Esophagus squamous epithelium (tissue), 5 donors: ENCODE data around the gene MAP3K12. TPM values are rescaled to one million over a fixed set of nuclear protein-coding genes. Genes with fewer than 3 reads are reported as not detected.
A peak's percentile ranks its signal among the peaks of the same experiment; 100 is the strongest.

Experiments used
- DNase-seq: peaks from one replicate; lab custom pipeline; 2025; lab: John Stamatoyannopoulos, UW
- H3K27ac ChIP-seq, 4 donors: fragments of 200-600 bp; sonication (generic); one replicate each; pipeline ENCODE4 v1.5.1; 2016 to 2019; ENCODE audit warnings: mild to moderate bottlenecking in 1 of 4
- H3K27me3 ChIP-seq, 4 donors: fragments of 200-600 bp; sonication (generic); 1 replicate in 3 of 4; 2 replicates in 1 of 4; pipeline versions ENCODE4 v1.5.1 to v1.6.0; 2017 to 2021; ENCODE audit warnings: antibody characterized with exemption in 1 of 4
- H3K36me3 ChIP-seq, 3 donors: fragments of 200-600 bp; sonication (generic); one replicate each; pipeline ENCODE4 v1.5.1; 2016 to 2019
- H3K4me1 ChIP-seq, 3 donors: fragments of 200-600 bp; sonication (generic); one replicate each; pipeline ENCODE4 v1.5.1; 2017 to 2019
- H3K4me3 ChIP-seq, 4 donors: fragments of 200-600 bp; sonication (generic); 1 replicate in 3 of 4; 2 replicates in 1 of 4; pipeline ENCODE4 v1.5.1; 2016 to 2019; ENCODE audit warnings: mild to moderate bottlenecking in 2 of 4, moderate library complexity in 1 of 4
- H3K9me3 ChIP-seq, 3 donors: fragments of 200-600 bp; sonication (generic); one replicate each; pipeline ENCODE4 v1.5.1; 2016 to 2019
- CTCF ChIP-seq, 6 experiments: fragments of 450-650 bp in 4 of 6; fragments of 200-600 bp in 2 of 6; sonication (generic) in 2 of 6; IDR thresholded peaks; one replicate each; pipeline ENCODE4 v1.5.1; 2016 to 2019; ENCODE audit warnings: antibody characterized with exemption in 6 of 6, mild to moderate bottlenecking in 4 of 6, moderate library complexity in 4 of 6
- POLR2A ChIP-seq, 4 donors: fragments of 450-650 bp; IDR thresholded peaks; one replicate each; pipeline ENCODE4 v1.6.1; 2017; ENCODE audit warnings: antibody characterized with exemption in 4 of 4, mild to moderate bottlenecking in 4 of 4, moderate library complexity in 3 of 4
- WGBS, 2 donors: methylation state at CpG; one replicate each; pipeline ENCODE4 v1.1.5; 2018; 5-methylcytosine and 5-hydroxymethylcytosine counted together
- intact Hi-C: fragments of 100-400 bp; cut with DNase I; formaldehyde crosslinking; loops from one replicate; pipeline ENCODE4 v1.15.0; 2022
- total RNA-seq, 4 donors: library from RNA; depleted of rRNA; stranded (reverse); fragments of >200 nt; gene quantifications; one replicate each; pipeline ENCODE4 v1.1.0, GENCODE V29; 2016
- donor health status: DM: yes; HTN: yes; CAD: no.

MAP3K12 gene
- total RNA-seq, 4 donors from 2014 or later = 0.80 to 8.4 (median 2.7) TPM

- Histone ChIP-seq H3K36me3 (peaks cover 15 to 100% (median 61%) of the 10 kb centered on the region in 3 donors), H3K9me3 (no peaks in the 10 kb centered on the region), H3K4me3 (no peak overlapping the region), H3K27ac (peak overlapping the region in 2 of 4 donors; percentile 27 to 29), H3K27me3 (no peaks in the 10 kb centered on the region), H3K4me1 (peaks cover 8 to 96% (median 55%) of the 10 kb centered on the region in 3 donors)
- intact Hi-C loops = no loop called here
- TF ChIP-seq CTCF (IDR thresholded peaks at IDR 0.05) (no peak), POLR2A (IDR thresholded peaks at IDR 0.05) (no peak)
- no peak for DNase-seq
- WGBS, 2 donors = 36 to 39% methylated on average over 1 of the region's 1 CpG
Observed at GRCh38 chr12:53478865-53479264, 20.4 kb downstream of the MAP3K12 start.

- Histone ChIP-seq H3K4me1 (peaks cover 0 to 94% (median 40%) of the 10 kb centered on the region in 3 donors), H3K4me3 (no peak overlapping the region), H3K9me3 (no peaks in the 10 kb centered on the region), H3K27ac (no peak overlapping the region), H3K27me3 (no peaks in the 10 kb centered on the region), H3K36me3 (peaks cover 17 to 100% (median 66%) of the 10 kb centered on the region in 3 donors)
- TF ChIP-seq CTCF (IDR thresholded peaks at IDR 0.05) (peak in 2 of 6 experiments; percentile 23 to 27), POLR2A (IDR thresholded peaks at IDR 0.05) (no peak)
- intact Hi-C loops = no loop called here
- DNase-seq = no peak
- WGBS, 2 donors = 61 to 62% methylated on average over 2 of the region's 2 CpGs
Observed at GRCh38 chr12:53476769-53477209, 22.5 kb downstream of the MAP3K12 start.

GRCh38 chr12:53474819-53475218, 24.4 kb downstream of the MAP3K12 start:
- intact Hi-C loops = no loop called here
- no peak for DNase-seq
- 78 to 79% methylated on average over 12 to 13 of the region's 13 CpGs for WGBS, 2 donors
- H3K27me3 ChIP-seq = no peaks in the 10 kb centered on the region
- peak overlapping the region in 1 of 4 donors; percentile 9 for H3K27ac ChIP-seq
- no peak overlapping the region for H3K4me3 ChIP-seq
- H3K9me3 ChIP-seq = no peaks in the 10 kb centered on the region
- no peak for TF ChIP-seq CTCF (IDR thresholded peaks at IDR 0.05)
- TF ChIP-seq POLR2A (IDR thresholded peaks at IDR 0.05) = no peak
- peaks cover 0 to 75% (median 22%) of the 10 kb centered on the region in 3 donors for H3K4me1 ChIP-seq
- H3K36me3 ChIP-seq = peaks cover 17 to 100% (median 69%) of the 10 kb centered on the region in 3 donors

GRCh38 chr12:53474077-53474476, 25.2 kb downstream of the MAP3K12 start:
- Histone ChIP-seq H3K27ac (no peak overlapping the region), H3K4me3 (no peak overlapping the region), H3K27me3 (no peaks in the 10 kb centered on the region), H3K9me3 (no peaks in the 10 kb centered on the region), H3K36me3 (peaks cover 17 to 100% (median 73%) of the 10 kb centered on the region in 3 donors), H3K4me1 (peaks cover 0 to 69% (median 21%) of the 10 kb centered on the region in 3 donors)
- WGBS, 2 donors = 59 to 78% methylated on average over 2 of the region's 2 CpGs
- TF ChIP-seq CTCF (IDR thresholded peaks at IDR 0.05) (no peak), POLR2A (IDR thresholded peaks at IDR 0.05) (no peak)
- intact Hi-C loops = no loop called here
- no peak for DNase-seq

GRCh38 chr12:53472056-53472582, 27.1 kb downstream of the MAP3K12 start:
- Histone ChIP-seq H3K4me3 (no peak overlapping the region), H3K27me3 (no peaks in the 10 kb centered on the region), H3K9me3 (no peaks in the 10 kb centered on the region), H3K4me1 (peaks cover 0 to 55% (median 12%) of the 10 kb centered on the region in 3 donors), H3K27ac (no peak overlapping the region), H3K36me3 (peaks cover 32 to 100% (median 75%) of the 10 kb centered on the region in 3 donors)
- WGBS, 2 donors = 75 to 100% methylated on average over 1 of the region's 1 CpG
- no peak for TF ChIP-seq POLR2A (IDR thresholded peaks at IDR 0.05)
- TF ChIP-seq CTCF (IDR thresholded peaks at IDR 0.05) = no peak
- intact Hi-C loops = no loop called here
- no peak for DNase-seq
